Loucy (cell line): ENCODE results near the gene UBTD2.

Experiments used
- H2AFZ ChIP-seq: fragments of 200-600 bp; sonication (generic); 2 replicates; pipeline ENCODE4 v1.6.0; 2016; ENCODE audit warnings: antibody characterized with exemption, mild to moderate bottlenecking, low read length, moderate library complexity
- H3F3A ChIP-seq: fragments of 200-600 bp; 2 replicates; pipeline ENCODE4 v1.6.0; 2016; ENCODE audit warnings: antibody characterized with exemption, low read depth, mild to moderate bottlenecking
- H3K27me3 ChIP-seq: fragments of 200-600 bp; sonication (generic); 2 replicates; pipeline ENCODE4 v1.6.1; 2014; ENCODE audit warnings: low read length, mild to moderate bottlenecking; ENCODE audit not compliant: insufficient read depth, poor library complexity, severe bottlenecking
- H3K36me3 ChIP-seq: fragments of 200-600 bp; sonication (generic); 2 replicates; pipeline ENCODE4 v1.6.1; 2016; ENCODE audit warnings: low read length; ENCODE audit not compliant: insufficient read depth
- H3K4me1 ChIP-seq: fragments of 200-600 bp; sonication (generic); 2 replicates; pipeline ENCODE4 v1.5.1; 2014; ENCODE audit warnings: low read length, mild to moderate bottlenecking; ENCODE audit not compliant: insufficient read depth, poor library complexity, severe bottlenecking
- H3K4me2 ChIP-seq: fragments of 200-600 bp; sonication (generic); 2 replicates; pipeline ENCODE4 v1.6.0; 2014; ENCODE audit warnings: antibody characterized with exemption, low read length, low read depth, mild to moderate bottlenecking; ENCODE audit not compliant: poor library complexity, severe bottlenecking
- H3K4me3 ChIP-seq: fragments of 200-600 bp; sonication (generic); 2 replicates; pipeline ENCODE4 v1.5.1; 2014; ENCODE audit warnings: low read length, mild to moderate bottlenecking, mixed read lengths; ENCODE audit not compliant: poor library complexity, severe bottlenecking
- H3K79me2 ChIP-seq: fragments of 200-600 bp; sonication (generic); 2 replicates; pipeline ENCODE4 v1.6.1; 2014; ENCODE audit warnings: low read length; ENCODE audit not compliant: insufficient read depth
- H3K9ac ChIP-seq: fragments of 200-600 bp; sonication (generic); 2 replicates; pipeline ENCODE4 v1.6.0; 2014; ENCODE audit warnings: mild to moderate bottlenecking, low read depth, low read length, moderate library complexity; ENCODE audit not compliant: poor library complexity, severe bottlenecking
- H3K9me2 ChIP-seq: fragments of 200-600 bp; sonication (generic); replicated peaks from 2 replicates; pipeline ENCODE4 v1.6.1; 2016; ENCODE audit warnings: low read depth, low read length, mixed read lengths
- H3K9me3 ChIP-seq: fragments of 200-600 bp; sonication (generic); 2 replicates; pipeline ENCODE4 v1.6.1; 2014; ENCODE audit warnings: mild to moderate bottlenecking, antibody characterized with exemption, low read length, low read depth; ENCODE audit not compliant: insufficient read depth
- H4K20me1 ChIP-seq: fragments of 200-600 bp; sonication (generic); 2 replicates; pipeline ENCODE4 v1.6.0; 2014; ENCODE audit warnings: antibody characterized with exemption, low read length, mild to moderate bottlenecking; ENCODE audit not compliant: insufficient read depth, poor library complexity, severe bottlenecking
- CTCF ChIP-seq: fragments of 200-600 bp; sonication (generic); conservative IDR thresholded peaks from 2 replicates; pipeline ENCODE4 v1.5.1; 2014; ENCODE audit warnings: mild to moderate bottlenecking, antibody characterized with exemption, low read length
- EZH2phosphoT487 ChIP-seq: fragments of 200-600 bp; IDR thresholded peaks from 2 replicates; pipeline ENCODE4 v1.6.1; 2018; ENCODE audit warnings: antibody characterized with exemption, mild to moderate bottlenecking, moderate library complexity, borderline replicate concordance

Gene UBTD2

GRCh38 chr5:172223901-172224873, 59.4 kb downstream of the UBTD2 start:
- Histone ChIP-seq H3F3A (no peaks in the 10 kb centered on the region), H4K20me1 (no peaks in the 10 kb centered on the region), H3K9ac (no peak overlapping the region), H3K4me1 (no peaks in the 10 kb centered on the region), H3K9me3 (no peaks in the 10 kb centered on the region), H2AFZ (no peak overlapping the region), H3K27me3 (no peaks in the 10 kb centered on the region), H3K36me3 (peaks cover 5% of the 10 kb centered on the region; the same call in 1 of the 2 replicates), H3K4me2 (no peak overlapping the region), H3K4me3 (no peak overlapping the region), H3K9me2 (no peaks in the 10 kb centered on the region), H3K79me2 (no peaks in the 10 kb centered on the region)
- no peak for TF ChIP-seq CTCF
- TF ChIP-seq EZH2phosphoT487, result no peak

GRCh38 chr5:172219296-172219695, 64.3 kb downstream of the UBTD2 start:
- no peaks in the 10 kb centered on the region for H3K9me3 ChIP-seq
- H3K4me2 ChIP-seq, result no peak overlapping the region
- no peak overlapping the region for H3K4me3 ChIP-seq
- no peaks in the 10 kb centered on the region for H4K20me1 ChIP-seq
- TF ChIP-seq EZH2phosphoT487 (no peak), CTCF (no peak)
- no peak overlapping the region for H2AFZ ChIP-seq
- no peaks in the 10 kb centered on the region for H3K9me2 ChIP-seq
- no peaks in the 10 kb centered on the region for H3K27me3 ChIP-seq
- H3F3A ChIP-seq, result no peaks in the 10 kb centered on the region
- no peaks in the 10 kb centered on the region for H3K4me1 ChIP-seq
- H3K36me3 ChIP-seq, result no peaks in the 10 kb centered on the region; the same call in 1 of the 2 replicates
- H3K79me2 ChIP-seq, result no peaks in the 10 kb centered on the region
- no peak overlapping the region for H3K9ac ChIP-seq

GRCh38 chr5:172216345-172216744, 67.2 kb downstream of the UBTD2 start:
- Histone ChIP-seq H3K79me2 (no peaks in the 10 kb centered on the region), H3K9me3 (no peaks in the 10 kb centered on the region), H3K27me3 (no peaks in the 10 kb centered on the region), H3K4me2 (no peak overlapping the region), H3K36me3 (peaks cover 8% of the 10 kb centered on the region; the same call in 1 of the 2 replicates), H3F3A (no peaks in the 10 kb centered on the region), H2AFZ (no peak overlapping the region), H3K9me2 (no peaks in the 10 kb centered on the region), H3K4me3 (no peak overlapping the region), H3K4me1 (no peaks in the 10 kb centered on the region), H3K9ac (no peak overlapping the region), H4K20me1 (no peaks in the 10 kb centered on the region)
- TF ChIP-seq CTCF (no peak), EZH2phosphoT487 (no peak)
